ENCODE measurements around the gene SBF2.

Gene SBF2

GRCh38 chr11:9753021-9753420 is 541.0 kb downstream of the SBF2 start:
- TF ChIP-seq, protein P1, sequence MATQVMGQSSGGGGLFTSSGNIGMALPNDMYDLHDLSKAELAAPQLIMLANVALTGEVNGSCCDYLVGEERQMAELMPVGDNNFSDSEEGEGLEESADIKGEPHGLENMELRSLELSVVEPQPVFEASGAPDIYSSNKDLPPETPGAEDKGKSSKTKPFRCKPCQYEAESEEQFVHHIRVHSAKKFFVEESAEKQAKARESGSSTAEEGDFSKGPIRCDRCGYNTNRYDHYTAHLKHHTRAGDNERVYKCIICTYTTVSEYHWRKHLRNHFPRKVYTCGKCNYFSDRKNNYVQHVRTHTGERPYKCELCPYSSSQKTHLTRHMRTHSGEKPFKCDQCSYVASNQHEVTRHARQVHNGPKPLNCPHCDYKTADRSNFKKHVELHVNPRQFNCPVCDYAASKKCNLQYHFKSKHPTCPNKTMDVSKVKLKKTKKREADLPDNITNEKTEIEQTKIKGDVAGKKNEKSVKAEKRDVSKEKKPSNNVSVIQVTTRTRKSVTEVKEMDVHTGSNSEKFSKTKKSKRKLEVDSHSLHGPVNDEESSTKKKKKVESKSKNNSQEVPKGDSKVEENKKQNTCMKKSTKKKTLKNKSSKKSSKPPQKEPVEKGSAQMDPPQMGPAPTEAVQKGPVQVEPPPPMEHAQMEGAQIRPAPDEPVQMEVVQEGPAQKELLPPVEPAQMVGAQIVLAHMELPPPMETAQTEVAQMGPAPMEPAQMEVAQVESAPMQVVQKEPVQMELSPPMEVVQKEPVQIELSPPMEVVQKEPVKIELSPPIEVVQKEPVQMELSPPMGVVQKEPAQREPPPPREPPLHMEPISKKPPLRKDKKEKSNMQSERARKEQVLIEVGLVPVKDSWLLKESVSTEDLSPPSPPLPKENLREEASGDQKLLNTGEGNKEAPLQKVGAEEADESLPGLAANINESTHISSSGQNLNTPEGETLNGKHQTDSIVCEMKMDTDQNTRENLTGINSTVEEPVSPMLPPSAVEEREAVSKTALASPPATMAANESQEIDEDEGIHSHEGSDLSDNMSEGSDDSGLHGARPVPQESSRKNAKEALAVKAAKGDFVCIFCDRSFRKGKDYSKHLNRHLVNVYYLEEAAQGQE (IDR thresholded peaks at IDR 0.05; ENCODE audit: insufficient read depth in 1 of 2, low read depth in 2 of 2, low read length in 2 of 2), result no peak

GRCh38 chr11:9752091-9752490 is 541.9 kb downstream of the SBF2 start:
- no peak for TF ChIP-seq TAF1 (IDR thresholded peaks at IDR 0.05; ENCODE audit: borderline replicate concordance, insufficient read depth, low read length)
- no peak for TF ChIP-seq SIN3A (IDR thresholded peaks at IDR 0.05; ENCODE audit: borderline replicate concordance, insufficient read depth, low read length)
- TF ChIP-seq, protein P1 (IDR thresholded peaks at IDR 0.05; ENCODE audit: insufficient read depth in 1 of 2, low read depth in 2 of 2, low read length in 2 of 2), result no peak
- TF ChIP-seq POLR2AphosphoS5 (IDR thresholded peaks at IDR 0.05; ENCODE audit: low read depth, low read length), result no peak
- no peak for TF ChIP-seq FOXP2 (optimal IDR thresholded peaks at IDR 0.05; ENCODE audit: borderline replicate concordance, extremely low read depth, extremely low read length, insufficient read depth)

DNA sequence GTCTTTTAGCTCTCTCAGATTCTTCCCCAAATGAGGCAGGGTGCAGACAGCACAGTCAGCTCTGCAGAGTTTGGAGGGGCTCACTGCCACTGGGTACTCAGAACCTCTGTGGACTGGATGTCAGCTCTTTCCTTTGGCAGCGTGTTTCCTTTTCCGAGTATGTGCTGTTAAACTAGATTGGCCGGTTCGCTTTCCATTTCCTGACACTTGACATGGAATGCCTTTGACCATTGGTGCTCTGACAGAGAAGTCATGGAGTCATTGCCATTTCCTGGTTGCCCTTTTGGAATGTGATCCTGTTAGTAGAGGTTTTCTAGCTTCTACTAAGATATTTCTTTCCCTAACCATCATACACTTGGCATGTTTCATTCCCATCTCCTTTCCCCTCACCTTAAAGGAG is 543.5 kb downstream of the SBF2 start:
- TF ChIP-seq, protein P1 (IDR thresholded peaks at IDR 0.05; ENCODE audit: insufficient read depth in 1 of 2, low read depth in 2 of 2, low read length in 2 of 2), result no peak

- TF ChIP-seq SIN3A (IDR thresholded peaks at IDR 0.05; ENCODE audit: borderline replicate concordance, insufficient read depth, low read length), result no peak
- TF ChIP-seq TAF1 (IDR thresholded peaks at IDR 0.05; ENCODE audit: borderline replicate concordance, insufficient read depth, low read length), result no peak
- TF ChIP-seq, protein P1 (IDR thresholded peaks at IDR 0.05; ENCODE audit: insufficient read depth in 1 of 2, low read depth in 2 of 2, low read length in 2 of 2), result no peak
- TF ChIP-seq FOXP2 (optimal IDR thresholded peaks at IDR 0.05; ENCODE audit: borderline replicate concordance, extremely low read depth, extremely low read length, insufficient read depth), result no peak
- no peak for TF ChIP-seq POLR2AphosphoS5 (IDR thresholded peaks at IDR 0.05; ENCODE audit: low read depth, low read length)
Measured at GRCh38 chr11:9748361-9748970, 545.6 kb downstream of the SBF2 start.

DNA sequence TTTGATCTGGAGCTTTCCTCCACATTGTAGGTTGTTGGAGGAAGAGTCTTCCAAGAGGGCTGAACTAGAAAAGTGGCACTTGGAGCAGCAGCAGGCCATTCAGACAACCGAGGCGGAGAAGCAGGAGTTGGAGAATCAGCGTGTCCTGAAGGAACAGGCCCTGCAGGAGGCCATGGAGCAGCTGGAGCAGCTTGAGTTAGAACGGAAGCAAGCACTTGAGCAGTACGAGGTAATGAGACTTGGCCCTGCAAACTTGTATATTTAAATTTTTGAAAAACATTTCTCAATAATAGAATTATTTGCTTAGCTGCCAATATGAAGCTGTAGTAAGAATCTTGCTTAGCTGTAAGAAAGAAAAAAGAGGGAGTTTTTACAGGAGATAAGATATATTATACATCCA is 546.2 kb downstream of the SBF2 start:
- TF ChIP-seq, protein P1 (IDR thresholded peaks at IDR 0.05; ENCODE audit: insufficient read depth in 1 of 2, low read depth in 2 of 2, low read length in 2 of 2), result no peak
- TF ChIP-seq FOXP2 (optimal IDR thresholded peaks at IDR 0.05; ENCODE audit: borderline replicate concordance, extremely low read depth, extremely low read length, insufficient read depth) (no peak), POLR2AphosphoS5 (IDR thresholded peaks at IDR 0.05; ENCODE audit: low read depth, low read length) (no peak), TAF1 (IDR thresholded peaks at IDR 0.05; ENCODE audit: borderline replicate concordance, insufficient read depth, low read length) (no peak), SIN3A (IDR thresholded peaks at IDR 0.05; ENCODE audit: borderline replicate concordance, insufficient read depth, low read length) (no peak)

Data from PFSK-1 (cell line).